ENCODE measurements around the gene IKBKG. TPM values are rescaled to one million over a fixed set of nuclear protein-coding genes. Genes with fewer than 3 reads are reported as not detected.

Gene IKBKG
- total RNA-seq: 20.2 and 21.4 TPM in 2 replicates

GRCh38 chrX:154547245-154548027 lies at the start of gene IKBKG:
IKBKG (plus strand) TSS chrX:154547620; CDS start chrX:154552003, 4,383 bp downstream.

GRCh38 chrX:154515966-154516655 lies 31.3 kb upstream of the IKBKG start, which contains the start of gene FAM3A:
FAM3A (minus strand) TSS chrX:154516232; CDS start chrX:154515772, 460 bp downstream.

GRCh38 chrX:154546354-154547244 lies 821 bp upstream of the IKBKG start, which contains the start of gene G6PD:
G6PD (minus strand) TSS chrX:154546846; CDS start chrX:154546155, 691 bp downstream.

GRCh38 chrX:154584585-154585183 lies 37.3 kb downstream of the IKBKG start, which contains the start of gene CTAG1A:
CTAG1A (plus strand) TSS chrX:154585133; CDS start chrX:154585207, 74 bp downstream.

Small RNA genes within 50 kb of the gene (small RNA-seq; reads per million reads assigned to genes)
- not detected for gene AC244090.1

Other genes with a start within 250 kb of the IKBKG start
- 1,397 and 1,424 TPM in 2 replicates for gene FLNA, start 173.0 kb upstream of the IKBKG start, total RNA-seq
- gene EMD, start 168.3 kb upstream of the IKBKG start, total RNA-seq: 32.3 and 38.3 TPM in 2 replicates
- gene RPL10, start 149.2 kb upstream of the IKBKG start, total RNA-seq: 2,059 and 2,767 TPM in 2 replicates
- gene DNASE1L1, start 138.4 kb upstream of the IKBKG start, total RNA-seq: 72.6 and 76.0 TPM in 2 replicates
- 19.4 and 23.1 TPM in 2 replicates for gene TAFAZZIN, start 136.1 kb upstream of the IKBKG start, total RNA-seq
- 65.6 and 70.3 TPM in 2 replicates for gene ATP6AP1, start 118.9 kb upstream of the IKBKG start, total RNA-seq
- 76.2 and 88.4 TPM in 2 replicates for gene GDI1, start 110.5 kb upstream of the IKBKG start, total RNA-seq
- 30.4 and 43.2 TPM in 2 replicates for gene FAM50A, start 103.5 kb upstream of the IKBKG start, total RNA-seq
- 8.4 and 13.8 TPM in 2 replicates for gene PLXNA3, start 89.3 kb upstream of the IKBKG start, total RNA-seq
- 8.5 and 12.9 TPM in 2 replicates for gene LAGE3, start 68.3 kb upstream of the IKBKG start, total RNA-seq
- 32.4 and 32.8 TPM in 2 replicates for gene UBL4A, start 61.0 kb upstream of the IKBKG start, total RNA-seq
- gene SLC10A3, start 57.0 kb upstream of the IKBKG start, total RNA-seq: 17.3 and 18.7 TPM in 2 replicates
- gene FAM3A, start 31.4 kb upstream of the IKBKG start, total RNA-seq: 14.5 and 18.2 TPM in 2 replicates
- 92.0 and 104 TPM in 2 replicates for gene G6PD, start 774 bp upstream of the IKBKG start, total RNA-seq
- not detected in 2 replicates for gene CTAG1A, start 37.5 kb downstream of the IKBKG start, total RNA-seq
- gene CTAG1B, start 71.7 kb downstream of the IKBKG start, total RNA-seq: not detected in 2 replicates
- not detected in 2 replicates for gene CTAG2, start 106.0 kb downstream of the IKBKG start, total RNA-seq
- gene GAB3, start 203.5 kb downstream of the IKBKG start, total RNA-seq: 4.1 and 4.7 TPM in 2 replicates
- 68.1 and 109 TPM in 2 replicates for gene DKC1, start 215.2 kb downstream of the IKBKG start, total RNA-seq

All from thoracic aorta endothelial cell (primary cell).